GM12865 (cell line): ENCODE measurements around the gene RAB37.

ENCODE experiments used
- DNase-seq: peaks from one replicate; pipeline ENCODE4 v3.0.0; 2010; ENCODE audit warnings: low read depth
- H3K4me3 ChIP-seq: 2 replicates; pipeline ENCODE4 v1.5.1; 2011; ENCODE audit warnings: mild to moderate bottlenecking, low read depth, low read length, control low read depth
- CTCF ChIP-seq: IDR thresholded peaks from 2 replicates; pipeline ENCODE4 v1.5.1; 2011; ENCODE audit warnings: low read length, control low read depth, low read depth, inconsistent platforms; ENCODE audit not compliant: insufficient read depth; ENCODE audit errors: missing control alignments

Gene RAB37

GRCh38 chr17:74712756-74713155 lies 24.3 kb upstream of the RAB37 start, which contains the start of gene CD300LF:
Gene CD300LF, minus strand, starts transcription at chr17:74712923. Its CDS starts 57 bp downstream, at chr17:74712866.
- no peak within 1 kb of the TSS for H3K4me3 ChIP-seq
- TF ChIP-seq CTCF = no peak
- no peak for DNase-seq

GRCh38 chr17:74713171-74713755 lies 23.8 kb upstream of the RAB37 start:
- no peak overlapping the region for H3K4me3 ChIP-seq
- DNase-seq = no peak
- no peak for TF ChIP-seq CTCF

GRCh38 chr17:74715144-74715543 lies 21.9 kb upstream of the RAB37 start:
- DNase-seq = no peak
- no peak for TF ChIP-seq CTCF
- no peak overlapping the region for H3K4me3 ChIP-seq

- DNase-seq = no peak
- no peak overlapping the region for H3K4me3 ChIP-seq
- TF ChIP-seq CTCF = no peak
These were observed 16.6 kb upstream of the RAB37 start for GRCh38 chr17:74720506-74720905.

- no peak for TF ChIP-seq CTCF
These were observed 14.3 kb upstream of the RAB37 start for GRCh38 chr17:74722782-74723181.

GRCh38 chr17:74723891-74724290 lies 13.2 kb upstream of the RAB37 start:
- no peak for TF ChIP-seq CTCF
- no peak overlapping the region for H3K4me3 ChIP-seq
- no peak for DNase-seq

More at GRCh38 chr17:74722782-74723181, 14.3 kb upstream of the RAB37 start:
- H3K4me3 ChIP-seq = no peak overlapping the region
- no peak for DNase-seq

- no peak for TF ChIP-seq CTCF
- DNase-seq = no peak
- H3K4me3 ChIP-seq = no peak overlapping the region
These were observed 11.9 kb upstream of the RAB37 start for GRCh38 chr17:74725111-74725510.
